Endodermal cell (in vitro differentiated cells): ENCODE measurements around the gene THAP8. TPM values are rescaled to one million over a fixed set of nuclear protein-coding genes. Genes with fewer than 3 reads are reported as not detected.
A peak's percentile ranks its signal among the peaks of the same experiment; 100 is the strongest.

Experiments
- DNase-seq: peaks from one replicate; pipeline ENCODE4 v3.0.0-alpha.2; 2017
- H3K27ac ChIP-seq: 2 replicates; pipeline ENCODE4 v1.5.1; 2013; ENCODE audit warnings: mild to moderate bottlenecking, low read depth, low read length, moderate library complexity
- H3K27me3 ChIP-seq: 2 replicates; pipeline ENCODE4 v1.6.1; 2013; ENCODE audit warnings: mild to moderate bottlenecking, low read length, moderate library complexity; ENCODE audit not compliant: insufficient read depth, control insufficient read depth, poor library complexity, severe bottlenecking
- H3K36me3 ChIP-seq: 2 replicates; pipeline ENCODE4 v1.7.0; 2013; ENCODE audit warnings: mild to moderate bottlenecking, low read length, moderate library complexity; ENCODE audit not compliant: control insufficient read depth, insufficient read depth
- H3K4me1 ChIP-seq: one replicate; pipeline ENCODE4 v1.7.0; 2013; ENCODE audit warnings: low read length; ENCODE audit not compliant: control insufficient read depth, insufficient read depth
- H3K4me3 ChIP-seq: 2 replicates; pipeline ENCODE4 v1.5.1; 2013; ENCODE audit warnings: mild to moderate bottlenecking, low read length, moderate library complexity
- H3K9ac ChIP-seq: 2 replicates; pipeline ENCODE4 v1.6.1; 2013; ENCODE audit warnings: mild to moderate bottlenecking, low read length, moderate library complexity; ENCODE audit not compliant: poor library complexity, severe bottlenecking; ENCODE audit errors: extremely low read depth
- H3K9me3 ChIP-seq: 2 replicates; pipeline ENCODE4 v1.6.1; 2013; ENCODE audit warnings: mild to moderate bottlenecking, low read length, moderate library complexity; ENCODE audit not compliant: control insufficient read depth
- H3K27ac Mint-ChIP-seq: 2 replicates; pipeline ENCODE4 v1.8.0; 2020; ENCODE audit warnings: mixed read lengths
- H3K27me3 Mint-ChIP-seq: 2 replicates; pipeline ENCODE4 v1.8.0; 2021; ENCODE audit warnings: mild to moderate bottlenecking, mixed read lengths; ENCODE audit not compliant: insufficient read depth
- H3K36me3 Mint-ChIP-seq: 2 replicates; pipeline ENCODE4 v1.8.0; 2020; ENCODE audit warnings: low read depth, mixed read lengths
- H3K4me1 Mint-ChIP-seq: 2 replicates; pipeline ENCODE4 v1.8.0; 2020; ENCODE audit warnings: mixed read lengths
- H3K4me3 Mint-ChIP-seq: 2 replicates; pipeline ENCODE4 v1.8.0; 2020; ENCODE audit warnings: mild to moderate bottlenecking, moderate library complexity, mixed read lengths
- H3K9me3 Mint-ChIP-seq: 2 replicates; pipeline ENCODE4 v1.8.0; 2020; ENCODE audit warnings: mild to moderate bottlenecking, mixed read lengths
- CTCF ChIP-seq: fragments of 200-600 bp; sonication (generic); conservative IDR thresholded peaks from 2 replicates; pipeline ENCODE4 v1.5.0; 2021; ENCODE audit warnings: antibody characterized with exemption, mild to moderate bottlenecking
- WGBS, 2 experiments: methylation state at CpG; one replicate each; pipeline versions ENCODE4 v1.1.5 to v1.1.7; 2013; ENCODE audit warnings: missing lambda C conversion rate in 2 of 2, mixed read lengths in 1 of 2; ENCODE audit not compliant: insufficient coverage in 1 of 2, insufficient read length in 1 of 2; 5-methylcytosine and 5-hydroxymethylcytosine counted together
- total RNA-seq, 2 donors: library from RNA; stranded (reverse); fragmentation: NEBNext Ultra II Directional in 1 of 2; extraction: Animal tissue kit (Norgen Biotek cat#: 25700) in 1 of 2; gene quantifications; 2 replicates in 1 of 2; 3 replicates in 1 of 2; pipeline ENCODE4 v1.2.1, GENCODE V29; 2021

Gene THAP8
- total RNA-seq, 2 donors from 2014 or later: 6.7 to 8.9 TPM

- H3K4me3 ChIP-seq: no peak overlapping the region
- Mint-ChIP-seq H3K4me3 (no peak overlapping the region), H3K4me1 (no peaks in the 10 kb centered on the region), H3K27me3 (no peaks in the 10 kb centered on the region), H3K27ac (peak overlapping the region; percentile 6), H3K36me3 (peaks cover 63% of the 10 kb centered on the region), H3K9me3 (peaks cover 7% of the 10 kb centered on the region)
- WGBS, 2 experiments: 93 to 94% methylated on average over 4 to 8 of the region's 8 CpGs
- H3K4me1 ChIP-seq: no peaks in the 10 kb centered on the region
- no peak overlapping the region for H3K27ac ChIP-seq
- TF ChIP-seq CTCF: no peak
- no peak for DNase-seq
- no peak overlapping the region for H3K9ac ChIP-seq
- H3K27me3 ChIP-seq: no peaks in the 10 kb centered on the region
- peaks cover 56% of the 10 kb centered on the region for H3K36me3 ChIP-seq
- no peaks in the 10 kb centered on the region for H3K9me3 ChIP-seq
Measured at GRCh38 chr19:36064826-36065225, 10.7 kb upstream of the THAP8 start.

GRCh38 chr19:36061367-36061766 is 7.3 kb upstream of the THAP8 start:
- Histone ChIP-seq H3K9ac (no peak overlapping the region), H3K4me1 (no peaks in the 10 kb centered on the region), H3K27me3 (no peaks in the 10 kb centered on the region), H3K4me3 (no peak overlapping the region), H3K9me3 (no peaks in the 10 kb centered on the region), H3K27ac (no peak overlapping the region), H3K36me3 (peaks cover 39% of the 10 kb centered on the region)
- no peak overlapping the region for H3K27ac Mint-ChIP-seq
- H3K4me3 Mint-ChIP-seq: no peak overlapping the region
- H3K36me3 Mint-ChIP-seq: peaks cover 46% of the 10 kb centered on the region
- 95% methylated on average over 2 of the region's 2 CpGs; no CpG with 5 or more reads in 1 of the 2 experiments for WGBS, 2 experiments
- peaks cover 8% of the 10 kb centered on the region for H3K4me1 Mint-ChIP-seq
- no peak for TF ChIP-seq CTCF
- no peaks in the 10 kb centered on the region for H3K9me3 Mint-ChIP-seq
- no peak for DNase-seq
- no peaks in the 10 kb centered on the region for H3K27me3 Mint-ChIP-seq

- WGBS, 2 experiments: 74 to 91% methylated on average over 4 of the region's 4 CpGs
- H3K4me3 Mint-ChIP-seq: no peak overlapping the region
- peak; percentile 79 for DNase-seq
Measured at GRCh38 chr19:36060430-36060829, 6.3 kb upstream of the THAP8 start.

More at GRCh38 chr19:36060430-36060829, 6.3 kb upstream of the THAP8 start:
- Histone ChIP-seq H3K27ac (no peak overlapping the region), H3K9ac (no peak overlapping the region), H3K36me3 (peaks cover 30% of the 10 kb centered on the region), H3K4me1 (peaks cover 3% of the 10 kb centered on the region), H3K4me3 (no peak overlapping the region), H3K27me3 (no peaks in the 10 kb centered on the region), H3K9me3 (no peaks in the 10 kb centered on the region)
- Mint-ChIP-seq H3K27ac (peak overlapping the region; percentile 59), H3K27me3 (no peaks in the 10 kb centered on the region), H3K9me3 (no peaks in the 10 kb centered on the region), H3K4me1 (peaks cover 14% of the 10 kb centered on the region), H3K36me3 (peaks cover 42% of the 10 kb centered on the region)
- TF ChIP-seq CTCF: peak; percentile 83
